Placental pericyte (primary cell): ENCODE results near the gene RECK. TPM values are rescaled to one million over a fixed set of nuclear protein-coding genes. Genes with fewer than 3 reads are reported as not detected.

Experiments
- small RNA-seq: library from RNA; depleted of rRNA; stranded (forward); fragments of <200 nt; gene quantifications from one replicate; pipeline ENCODE3, GENCODE V24; 2012; ENCODE audit warnings: low replicate concordance
- total RNA-seq: library from RNA; depleted of rRNA; stranded (reverse); fragments of >200 nt; gene quantifications from 2 replicates; pipeline ENCODE4 v1.2.3, GENCODE V29; 2012

The RECK gene
- total RNA-seq = 13.8 and 17.9 TPM in 2 replicates

GRCh38 chr9:36036780-36037548 lies at the start of gene RECK:
Gene RECK, plus strand, starts transcription at chr9:36036913. Its CDS starts 86 bp downstream, at chr9:36036999.

GRCh38 chr9:36136272-36136893 lies 99.7 kb downstream of the RECK start, which contains the start of gene GLIPR2:
Gene GLIPR2, plus strand, starts transcription at chr9:36136733. Its CDS starts 46 bp downstream, at chr9:36136779.

GRCh38 chr9:36169166-36169565 lies 132.5 kb downstream of the RECK start, which contains the start of gene CCIN:
Gene CCIN, plus strand, starts transcription at chr9:36169388. Its CDS starts 115 bp downstream, at chr9:36169503.

Small RNAs within 50 kb of the gene (small RNA-seq; reads per million reads assigned to genes)
- not detected for gene RF02275

Other genes with a start within 250 kb of the RECK start
- 14.0 and 22.3 TPM in 2 replicates for gene NPR2, start 245.3 kb upstream of the RECK start, total RNA-seq
- 0.66 and 1.0 TPM in 2 replicates for gene SPAG8, start 224.7 kb upstream of the RECK start, total RNA-seq
- 16.6 and 26.7 TPM in 2 replicates for gene HINT2, start 221.9 kb upstream of the RECK start, total RNA-seq
- not detected in 2 replicates for gene FAM221B, start 208.2 kb upstream of the RECK start, total RNA-seq
- 0.86 and 2.6 TPM in 2 replicates for gene TMEM8B, start 207.7 kb upstream of the RECK start, total RNA-seq
- not detected in 2 replicates for gene OR13J1, start 166.5 kb upstream of the RECK start, total RNA-seq
- 0.43 TPM in 1 of 2 replicates, not detected in the other for gene HRCT1, start 130.7 kb upstream of the RECK start, total RNA-seq
- not detected in 2 replicates for gene SPAAR, start 127.4 kb upstream of the RECK start, total RNA-seq
- gene OR2S2, start 78.8 kb upstream of the RECK start, total RNA-seq = 0.14 and 0.22 TPM in 2 replicates
- gene GLIPR2, start 99.8 kb downstream of the RECK start, total RNA-seq = 14.0 and 53.0 TPM in 2 replicates
- gene CCIN, start 132.5 kb downstream of the RECK start, total RNA-seq = 0.22 and 3.4 TPM in 2 replicates
- 197 and 420 TPM in 2 replicates for gene CLTA, start 154.0 kb downstream of the RECK start, total RNA-seq
- 26.9 and 27.8 TPM in 2 replicates for gene GNE, start 221.5 kb downstream of the RECK start, total RNA-seq